Bronchial epithelial cell (primary cell): ENCODE data around the gene TADA2B. TPM values are rescaled to one million over a fixed set of nuclear protein-coding genes. Genes with fewer than 3 reads are reported as not detected.
"Not testable (repeated sequence)": the region's sequence is repeated elsewhere in the genome, so short reads cannot be mapped to it uniquely, and the experiment has no call there.

ENCODE experiments used
- DNase-seq: peaks from one replicate; pipeline ENCODE4 v3.0.0-alpha.2; 2010; ENCODE audit warnings: low read depth
- FAIRE-seq: peaks from 2 replicates; lab custom pipeline; 2011; peaks lifted over from hg19 to GRCh38; lab: Jason Lieb, UNC
- H3K27me3 ChIP-seq: 2 replicates; pipeline ENCODE4 v1.5.1; 2011; ENCODE audit warnings: low read length; ENCODE audit not compliant: control insufficient read depth, insufficient read depth
- H3K36me3 ChIP-seq: 2 replicates; pipeline ENCODE4 v1.5.1; 2011; ENCODE audit warnings: low read length; ENCODE audit not compliant: control insufficient read depth, insufficient read depth
- H3K4me3 ChIP-seq: 2 replicates; pipeline ENCODE4 v1.5.1; 2011; ENCODE audit warnings: mild to moderate bottlenecking, low read depth, low read length, control low read depth
- CTCF ChIP-seq: IDR thresholded peaks from 2 replicates; pipeline ENCODE4 v1.5.1; 2011; ENCODE audit warnings: mild to moderate bottlenecking, moderate library complexity, low read length, control low read depth, inconsistent platforms; ENCODE audit not compliant: insufficient read depth, severe bottlenecking
- total RNA-seq: library from RNA; depleted of rRNA; stranded (reverse); fragments of >200 nt; gene quantifications from 2 replicates; pipeline ENCODE4 v1.2.1, GENCODE V29; 2014

Gene TADA2B
- total RNA-seq, 1 donor from 2014 or later, result 12.1 TPM

GRCh38 chr4:7074426-7074825 lies 31.3 kb downstream of the TADA2B start:
- H3K27me3 ChIP-seq, result no peaks in the 10 kb centered on the region
- TF ChIP-seq CTCF, result no peak
- H3K36me3 ChIP-seq, result no peaks in the 10 kb centered on the region
- no peak overlapping the region for H3K4me3 ChIP-seq
- FAIRE-seq (no peak), DNase-seq (no peak)

GRCh38 chr4:7075962-7076695 lies 33.0 kb downstream of the TADA2B start:
- DNase-seq (no peak), FAIRE-seq (no peak)
- Histone ChIP-seq H3K4me3 (no peak overlapping the region), H3K27me3 (no peaks in the 10 kb centered on the region), H3K36me3 (no peaks in the 10 kb centered on the region)
- TF ChIP-seq CTCF, result no peak

GRCh38 chr4:7076696-7077082 lies 33.5 kb downstream of the TADA2B start:
- H3K36me3 ChIP-seq, result no peaks in the 10 kb centered on the region
- H3K27me3 ChIP-seq, result no peaks in the 10 kb centered on the region
- FAIRE-seq (no peak), DNase-seq (no peak)
- H3K4me3 ChIP-seq, result no peak overlapping the region
- no peak for TF ChIP-seq CTCF

- Histone ChIP-seq H3K36me3 (no peaks in the 10 kb centered on the region), H3K4me3 (no peak overlapping the region), H3K27me3 (no peaks in the 10 kb centered on the region)
- no peak for TF ChIP-seq CTCF
- DNase-seq, result no peak
- FAIRE-seq, result no peak
Observed at GRCh38 chr4:7077371-7077770, 34.2 kb downstream of the TADA2B start.

GRCh38 chr4:7078025-7078424 lies 34.9 kb downstream of the TADA2B start:
- Histone ChIP-seq H3K27me3 (no peaks in the 10 kb centered on the region), H3K4me3 (no peak overlapping the region), H3K36me3 (no peaks in the 10 kb centered on the region)
- DNase-seq, result no peak
- TF ChIP-seq CTCF, result no peak
- FAIRE-seq, result no peak

- FAIRE-seq, H3K36me3 ChIP-seq, H3K27me3 ChIP-seq, H3K4me3 ChIP-seq, DNase-seq: not testable (repeated sequence)
Observed at GRCh38 chr4:7079483-7079882, 36.3 kb downstream of the TADA2B start.

GRCh38 chr4:7079909-7080308 lies 36.7 kb downstream of the TADA2B start:
- not testable (repeated sequence) for H3K36me3 ChIP-seq, H3K27me3 ChIP-seq, H3K4me3 ChIP-seq, DNase-seq, FAIRE-seq
